Tibial nerve (tissue), 3 donors: ENCODE measurements around the gene ICE2.

ENCODE experiments used
- CTCF ChIP-seq, 5 experiments: fragments of 200-600 bp in 3 of 5; fragments of 450-650 bp in 2 of 5; sonication (generic) in 3 of 5; IDR thresholded peaks; one replicate each; pipeline ENCODE4 v1.5.1; 2016 to 2019; ENCODE audit warnings: antibody characterized with exemption in 5 of 5, mild to moderate bottlenecking in 3 of 5, moderate library complexity in 2 of 5
- POLR2A ChIP-seq, 2 donors: fragments of 450-650 bp; IDR thresholded peaks; one replicate each; pipeline ENCODE4 v1.6.1; 2017; ENCODE audit warnings: antibody characterized with exemption in 2 of 2, mild to moderate bottlenecking in 2 of 2, moderate library complexity in 2 of 2

- TF ChIP-seq POLR2A (IDR thresholded peaks at IDR 0.05) (no peak), CTCF (IDR thresholded peaks at IDR 0.05) (no peak)
Observed at GRCh38 chr15:60385620-60386552, 93.1 kb downstream of the ICE2 start.
